Posterior vena cava (tissue), 2 donors: Measurements from ENCODE around the gene ACTRT3. TPM values are rescaled to one million over a fixed set of nuclear protein-coding genes. Genes with fewer than 3 reads are reported as not detected.

Experiments
- DNase-seq: peaks from one replicate; pipeline ENCODE4 v3.0.0-alpha.2; 2020; ENCODE audit warnings: low spot score
- intact Hi-C, 2 donors: fragments of 100-400 bp; cut with DNase I; formaldehyde crosslinking; loops; one replicate each; pipeline versions ENCODE4 v1.14.1 to v1.14.2; 2022 to 2023
- long read RNA-seq, 2 donors: library from polyadenylated mRNA; unstranded; transcript quantifications; one replicate each; pipeline ENCODE4 v2.0.0, GENCODE V29; 2020 to 2021
- total RNA-seq, 2 donors: library from RNA; stranded (reverse); fragmentation: NEBNext Ultra II Directional; extraction: Animal tissue kit (Norgen Biotek cat#: 25700); gene quantifications; one replicate each; pipeline ENCODE4 v1.2.1, GENCODE V29; 2021
- donor health status: DM: yes; HTN: yes; CAD: no.
- donor health status: DM: yes; HTN: yes; CAD: no.

ACTRT3 gene
- total RNA-seq, result 1 to 10 TPM; 2.2 to 2.4 TPM
- long read RNA-seq, donor 1, partial matches to known transcripts, result 0 of 1 reads
- long read RNA-seq, donor 1, other reads (novel, unspliced or antisense), result 0 of 1 reads
- long read RNA-seq, donor 2, transcript ACTRT3-201 (2 exons, 2,005 nt), result major isoform, 12 of 12 reads
- long read RNA-seq, donor 2, partial matches to known transcripts, result 0 of 12 reads
- long read RNA-seq, donor 2, other reads (novel, unspliced or antisense), result 0 of 12 reads

GRCh38 chr3:169769287-169770181, at the start of gene ACTRT3:
Gene ACTRT3, minus strand, starts transcription at chr3:169769561. Its CDS starts 41 bp downstream, at chr3:169769520.
- intact Hi-C loops, result no loop called here
- peak; percentile 92 for DNase-seq

- intact Hi-C loops, result no loop called here
- no peak for DNase-seq
These were observed 49.0 kb upstream of the ACTRT3 start for GRCh38 chr3:169818316-169818715.

GRCh38 chr3:169815590-169816150, 46.3 kb upstream of the ACTRT3 start:
- intact Hi-C loops, result no loop called here

DNA sequence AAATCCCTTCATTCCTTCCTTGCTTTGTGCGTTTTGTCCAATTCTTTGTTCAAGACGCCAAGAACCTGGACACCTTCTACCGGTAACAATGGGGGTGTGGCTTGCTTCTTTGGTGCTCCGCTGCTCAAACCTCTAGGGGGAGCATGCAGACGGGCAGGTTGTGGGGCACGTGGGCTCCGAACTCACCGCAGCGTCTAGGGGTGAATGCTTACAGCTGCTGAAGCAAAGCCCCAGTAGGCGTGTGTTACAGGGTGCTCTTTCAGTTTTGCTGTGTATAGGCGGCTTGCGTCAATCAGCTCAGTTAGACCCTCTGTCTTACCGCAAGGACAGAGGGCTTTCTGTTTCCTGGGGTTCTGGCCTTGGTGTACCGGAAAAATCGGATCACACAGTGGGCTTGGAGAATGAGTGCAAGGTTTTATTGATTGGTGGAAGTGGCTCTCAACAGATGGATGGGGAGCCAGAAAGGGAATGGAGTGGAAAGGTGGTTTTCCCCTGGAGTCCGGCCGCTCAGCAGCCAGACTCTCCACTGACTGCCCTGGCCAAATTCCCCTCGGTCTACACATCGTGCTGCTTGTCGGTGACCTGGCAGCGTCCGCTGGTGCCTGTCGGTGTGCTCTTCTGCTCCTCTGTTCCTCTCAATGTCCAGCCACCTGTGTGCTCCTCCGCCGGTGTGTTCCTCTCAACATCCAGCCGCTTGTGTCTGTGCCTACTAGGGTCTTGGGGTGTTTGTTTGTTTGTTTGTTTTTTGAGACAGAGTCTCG, 44.6 kb upstream of the ACTRT3 start:
- intact Hi-C loops, result no loop called here
- DNase-seq, result no peak

More at GRCh38 chr3:169815590-169816150, 46.3 kb upstream of the ACTRT3 start:
- no peak for DNase-seq

GRCh38 chr3:169813278-169813677, 43.9 kb upstream of the ACTRT3 start:
- DNase-seq, result no peak
- intact Hi-C loops, result no loop called here

GRCh38 chr3:169812332-169813235, 43.2 kb upstream of the ACTRT3 start, which contains the start of the genes LRRC34 and LRRIQ4:
Gene LRRC34, minus strand, starts transcription at chr3:169812904. Its CDS starts 356 bp downstream, at chr3:169812548.
Gene LRRIQ4, plus strand, starts transcription at chr3:169812870. Its CDS starts 9,052 bp downstream, at chr3:169821922.
- peak; percentile 92 for DNase-seq
- intact Hi-C loops, result no loop called here

GRCh38 chr3:169811631-169812331, 42.4 kb upstream of the ACTRT3 start:
- no peak for DNase-seq
- intact Hi-C loops, result no loop called here

GRCh38 chr3:169809230-169809795, 40.0 kb upstream of the ACTRT3 start:
- no peak for DNase-seq
- intact Hi-C loops, result no loop called here

DNA sequence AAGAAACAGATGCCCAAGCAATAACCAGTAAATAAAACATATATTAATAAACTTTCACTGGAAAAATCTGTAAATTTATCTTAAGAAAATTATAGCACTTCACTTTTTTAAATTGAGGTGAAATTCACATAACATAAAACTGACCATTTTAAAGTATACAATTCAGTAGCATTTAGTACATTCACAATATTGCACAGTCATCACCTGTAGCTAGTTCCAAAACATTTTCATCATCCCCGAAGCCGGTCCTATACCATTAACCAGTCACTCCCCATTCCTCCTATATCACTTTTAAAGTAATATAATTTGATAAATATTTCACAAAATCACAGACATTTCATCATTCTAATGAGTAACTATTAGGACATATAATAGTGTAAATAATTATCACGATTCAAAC, 35.3 kb upstream of the ACTRT3 start:
- intact Hi-C loops, result no loop called here
- no peak for DNase-seq

DNA sequence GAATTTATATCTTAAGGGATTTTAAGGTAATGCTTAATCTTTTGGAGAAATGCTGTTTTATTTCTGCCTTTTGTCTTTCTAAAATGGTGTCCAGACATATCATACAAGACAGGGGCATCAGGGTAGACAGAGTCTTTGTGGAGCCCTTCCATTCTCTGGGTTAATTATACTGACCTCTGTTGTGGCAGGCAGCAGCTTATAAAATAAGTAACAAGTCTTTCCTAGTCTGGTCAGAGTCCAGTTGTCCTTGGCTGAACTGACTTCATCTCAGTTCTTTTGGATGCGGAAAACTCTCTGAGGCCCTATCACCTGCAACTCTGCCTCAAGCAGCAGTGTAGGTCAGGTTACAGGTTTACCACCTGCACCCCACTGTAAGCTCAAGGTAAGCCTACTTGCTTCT, 23.0 kb upstream of the ACTRT3 start:
- intact Hi-C loops, result no loop called here
- DNase-seq, result no peak

GRCh38 chr3:169790687-169791429, 21.5 kb upstream of the ACTRT3 start:
- intact Hi-C loops, result no loop called here
- DNase-seq, result no peak

DNA sequence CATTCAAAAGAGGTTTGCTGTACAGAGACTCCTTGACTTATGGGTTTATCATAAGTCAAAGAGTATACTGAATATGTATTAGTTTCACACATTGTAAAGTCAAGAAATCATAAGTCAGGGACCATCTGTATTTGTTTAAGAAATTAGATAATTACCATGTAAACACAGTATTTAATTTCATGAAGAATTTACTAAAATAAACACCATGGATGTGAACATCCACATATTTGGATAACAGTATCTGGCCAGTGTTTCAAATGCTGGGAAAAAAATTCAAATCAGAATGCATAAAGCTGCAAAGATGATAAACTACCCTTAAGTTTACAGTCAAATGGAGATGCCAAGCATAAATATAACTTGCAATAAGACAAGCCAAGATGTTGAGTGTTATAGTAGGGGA, 20.9 kb upstream of the ACTRT3 start:
- intact Hi-C loops, result no loop called here
- DNase-seq, result no peak

DNA sequence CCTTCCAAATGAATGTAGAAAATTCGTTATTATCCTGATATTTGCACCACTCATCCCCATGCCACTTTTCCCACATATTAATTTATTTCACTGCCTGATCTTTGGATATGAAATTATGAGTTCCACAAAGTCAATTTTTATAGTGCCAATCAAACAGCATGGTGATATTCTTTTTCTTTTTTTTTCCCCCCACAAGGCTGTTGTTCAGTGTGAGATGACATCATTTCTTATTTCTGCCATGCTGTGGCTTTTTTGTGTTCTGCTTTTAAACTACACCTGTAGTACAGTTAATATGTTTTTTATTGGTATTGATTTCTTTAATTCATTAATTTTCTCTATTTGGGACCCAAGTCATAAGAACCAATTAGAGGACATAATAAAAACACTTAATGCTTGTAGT, 18.4 kb upstream of the ACTRT3 start:
- DNase-seq, result no peak
- intact Hi-C loops, result no loop called here

DNA sequence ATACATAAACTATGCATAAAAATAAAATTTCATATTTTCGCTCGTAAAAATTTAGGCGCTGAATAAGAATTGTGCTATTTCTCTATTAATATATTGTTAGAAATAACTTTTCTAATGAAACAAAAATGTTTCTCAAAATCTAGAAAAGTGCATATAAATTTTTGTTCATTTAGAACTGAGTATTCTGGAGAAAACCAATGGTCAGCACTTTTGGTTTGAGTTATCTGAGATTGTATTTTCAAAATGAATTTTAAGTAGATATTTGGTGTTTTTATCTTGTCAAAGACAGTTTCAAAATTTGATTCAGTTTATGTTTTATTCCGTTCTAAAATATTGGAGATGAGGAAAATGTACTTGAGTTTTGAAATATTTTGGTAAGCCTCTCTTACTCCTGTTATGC, 17.8 kb upstream of the ACTRT3 start:
- intact Hi-C loops, result no loop called here
- no peak for DNase-seq

- no peak for DNase-seq
- intact Hi-C loops, result no loop called here
These were observed 12.0 kb upstream of the ACTRT3 start for GRCh38 chr3:169781209-169781855.

DNA sequence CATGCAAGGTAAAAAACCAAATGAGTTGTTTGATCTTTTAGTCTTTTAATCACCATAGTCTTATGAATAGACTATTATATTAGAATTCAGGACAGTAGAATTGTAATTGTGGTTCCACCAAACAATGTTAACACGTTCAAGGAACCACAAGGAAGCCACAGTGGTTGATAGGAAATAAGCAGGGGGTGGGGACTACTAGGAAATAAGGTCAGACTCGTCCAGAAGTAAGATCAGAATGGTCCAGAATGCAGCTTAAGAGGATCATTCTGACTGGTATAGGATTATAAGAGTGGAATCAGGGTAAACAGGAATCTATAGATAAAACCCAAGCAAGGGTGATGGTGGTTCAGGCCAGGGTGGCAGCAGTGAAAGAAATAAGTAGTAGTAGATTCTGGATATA, 11.4 kb upstream of the ACTRT3 start:
- no peak for DNase-seq
- intact Hi-C loops, result no loop called here
